ENCODE results near the gene MDK.

- TF ChIP-seq POLR2A (IDR thresholded peaks at IDR 0.05), result no peak
- no peak for TF ChIP-seq CTCF (IDR thresholded peaks at IDR 0.05)
- no peak for TF ChIP-seq POLR2AphosphoS5 (IDR thresholded peaks at IDR 0.05)
These were observed at the start of gene MDK for GRCh38 chr11:46381048-46381818.

Measured in stomach (tissue), 4 donors.